Large intestine (tissue), 3 donors: ENCODE results near the gene EMILIN2. TPM values are rescaled to one million over a fixed set of nuclear protein-coding genes. Genes with fewer than 3 reads are reported as not detected.

ENCODE experiments used
- DNase-seq, 2 donors: peaks; one replicate each; pipeline versions ENCODE4 v3.0.0 to v3.0.0-alpha.2; 2013
- H3K27ac ChIP-seq: one replicate; pipeline ENCODE4 v1.5.1; 2013; ENCODE audit warnings: low read length
- H3K27me3 ChIP-seq: 2 replicates; pipeline ENCODE4 v1.6.1; 2013; ENCODE audit warnings: low read length; ENCODE audit not compliant: control insufficient read depth, insufficient read depth
- H3K36me3 ChIP-seq: 2 replicates; pipeline ENCODE4 v1.6.1; 2013; ENCODE audit warnings: low read length; ENCODE audit not compliant: control insufficient read depth, insufficient read depth
- H3K4me1 ChIP-seq: one replicate; pipeline ENCODE4 v1.6.1; 2013; ENCODE audit warnings: low read length; ENCODE audit not compliant: control insufficient read depth, insufficient read depth
- H3K4me3 ChIP-seq: one replicate; pipeline ENCODE4 v1.5.1; 2013; ENCODE audit warnings: low read length
- H3K9me3 ChIP-seq: one replicate; pipeline ENCODE4 v1.6.1; 2013; ENCODE audit warnings: mild to moderate bottlenecking, low read depth, low read length, moderate library complexity; ENCODE audit not compliant: control insufficient read depth
- WGBS: methylation state at CpG from one replicate; pipeline ENCODE4 v1.1.5; 2013; ENCODE audit warnings: low lambda C conversion rate; ENCODE audit not compliant: insufficient coverage; 5-methylcytosine and 5-hydroxymethylcytosine counted together
- polyA plus RNA-seq: library from polyadenylated mRNA; unstranded; fragments of 120-200 nt; gene quantifications from one replicate; pipeline ENCODE4 v1.2.1, GENCODE V29; 2013

EMILIN2 gene
- polyA plus RNA-seq, 1 donor, result 30.4 TPM

GRCh38 chr18:2897448-2898185 lies 50.8 kb downstream of the EMILIN2 start:
- H3K27ac ChIP-seq, result no peak overlapping the region

DNA sequence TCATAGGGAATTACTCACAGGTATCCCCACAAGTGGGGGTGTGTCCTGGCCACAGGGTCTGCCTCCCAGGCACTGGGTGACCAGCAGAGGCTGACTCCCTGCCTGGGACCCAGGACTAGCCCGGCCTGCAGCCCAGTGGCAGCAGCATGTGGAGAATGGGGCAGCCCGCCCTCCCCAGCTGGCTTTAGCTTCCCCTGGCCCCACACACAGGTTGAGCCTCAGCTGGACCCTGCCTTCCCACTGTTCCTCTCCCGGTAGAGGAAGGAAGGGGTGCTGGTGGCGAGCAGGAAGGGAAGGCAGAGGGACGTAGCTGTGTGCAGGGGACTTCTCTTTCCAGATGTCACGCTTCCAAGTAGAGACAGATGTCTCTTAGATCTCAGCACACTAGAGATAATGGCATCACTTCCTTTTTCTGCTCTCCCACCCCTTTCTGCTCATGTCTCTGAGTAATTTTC lies 51.4 kb downstream of the EMILIN2 start:
- H3K36me3 ChIP-seq, result no peaks in the 10 kb centered on the region
- no peaks in the 10 kb centered on the region for H3K9me3 ChIP-seq
- no peak for DNase-seq

More at GRCh38 chr18:2897448-2898185, 50.8 kb downstream of the EMILIN2 start:
- H3K36me3 ChIP-seq, result no peaks in the 10 kb centered on the region
- DNase-seq, result no peak
- no peaks in the 10 kb centered on the region for H3K27me3 ChIP-seq
- H3K9me3 ChIP-seq, result no peaks in the 10 kb centered on the region
- H3K4me1 ChIP-seq, result peaks cover 2% of the 10 kb centered on the region
- H3K4me3 ChIP-seq, result no peak overlapping the region
- WGBS, result 80% methylated on average over 1 of the region's 12 CpGs

DNA sequence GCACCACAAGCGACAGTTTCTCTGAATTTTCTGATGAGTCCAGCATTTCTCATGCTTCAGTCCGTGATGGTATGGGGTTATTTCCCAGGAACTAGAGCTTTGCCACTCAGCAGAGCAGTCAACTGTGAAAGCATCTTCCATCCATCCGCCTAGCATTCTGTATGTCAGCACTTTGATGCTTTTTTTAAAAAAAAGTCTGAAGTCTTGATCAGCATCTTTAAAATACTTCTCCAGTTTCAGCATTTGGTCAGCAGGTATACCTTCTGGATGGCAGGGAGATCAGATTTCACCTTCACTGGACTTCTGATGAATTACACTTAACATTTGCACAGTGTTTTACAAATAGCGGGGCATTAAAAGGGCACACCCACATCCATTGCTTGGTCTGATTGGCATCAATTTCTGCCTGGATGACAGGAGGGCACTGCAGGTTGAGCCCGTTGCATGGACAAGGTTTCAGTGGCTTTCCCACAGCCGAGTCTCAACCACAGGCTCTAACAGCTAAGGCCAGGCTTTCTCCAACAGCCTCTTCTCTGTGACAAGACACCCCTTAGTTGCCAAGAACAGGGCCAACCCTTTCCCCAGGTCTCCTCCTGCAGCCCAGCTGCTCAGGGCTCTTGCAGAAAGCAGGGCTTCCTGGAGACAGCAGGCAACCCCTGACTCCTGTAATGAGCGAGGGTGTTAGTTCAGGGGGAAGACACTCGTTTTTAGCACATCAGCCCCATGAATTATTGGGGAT lies 54.0 kb downstream of the EMILIN2 start:
- no peak for DNase-seq
- Histone ChIP-seq H3K36me3 (no peaks in the 10 kb centered on the region), H3K27me3 (no peaks in the 10 kb centered on the region), H3K4me1 (no peaks in the 10 kb centered on the region), H3K4me3 (no peak overlapping the region), H3K27ac (no peak overlapping the region), H3K9me3 (no peaks in the 10 kb centered on the region)
- 100% methylated on average over 1 of the region's 8 CpGs for WGBS

More for the DNA sequence above, 51.4 kb downstream of the EMILIN2 start:
- Histone ChIP-seq H3K27ac (no peak overlapping the region), H3K4me3 (no peak overlapping the region), H3K4me1 (peaks cover 2% of the 10 kb centered on the region), H3K27me3 (no peaks in the 10 kb centered on the region)
- no CpG with 5 or more reads among the region's 6 CpGs for WGBS

GRCh38 chr18:2901423-2901985 lies 54.7 kb downstream of the EMILIN2 start:
- Histone ChIP-seq H3K4me1 (no peaks in the 10 kb centered on the region), H3K36me3 (no peaks in the 10 kb centered on the region), H3K27ac (no peak overlapping the region), H3K9me3 (no peaks in the 10 kb centered on the region), H3K27me3 (no peaks in the 10 kb centered on the region), H3K4me3 (no peak overlapping the region)
- no peak for DNase-seq
- no CpG with 5 or more reads among the region's 14 CpGs for WGBS

- Histone ChIP-seq H3K27ac (no peak overlapping the region), H3K27me3 (no peaks in the 10 kb centered on the region), H3K9me3 (no peaks in the 10 kb centered on the region), H3K36me3 (no peaks in the 10 kb centered on the region), H3K4me1 (peaks cover 4% of the 10 kb centered on the region), H3K4me3 (no peak overlapping the region)
- 88% methylated on average over 4 of the region's 7 CpGs for WGBS
- no peak for DNase-seq
Observed at GRCh38 chr18:2902327-2902726, 55.5 kb downstream of the EMILIN2 start.

DNA sequence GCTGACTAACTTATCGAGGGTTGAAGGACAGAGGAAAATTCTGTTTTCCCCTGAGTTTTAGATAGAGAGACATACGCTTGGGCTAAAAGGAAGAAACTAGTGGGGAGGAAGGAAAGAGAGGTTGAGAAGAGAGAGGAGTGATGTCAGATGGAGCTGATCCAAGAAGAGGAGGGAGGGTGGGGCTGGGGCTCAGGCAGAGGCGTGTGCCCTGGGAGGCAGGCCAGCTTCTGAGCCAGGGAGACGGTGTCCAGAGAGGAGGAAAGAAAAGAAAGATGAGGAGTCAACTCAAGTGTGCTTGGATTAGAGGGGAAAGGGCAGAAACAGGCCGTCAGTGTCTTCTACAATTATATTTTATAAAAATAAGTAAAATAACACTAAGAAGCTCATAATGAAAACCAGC lies 56.2 kb downstream of the EMILIN2 start:
- Histone ChIP-seq H3K9me3 (no peaks in the 10 kb centered on the region), H3K27ac (no peak overlapping the region), H3K4me3 (no peak overlapping the region), H3K36me3 (peaks cover 2% of the 10 kb centered on the region), H3K4me1 (peaks cover 7% of the 10 kb centered on the region), H3K27me3 (no peaks in the 10 kb centered on the region)
- WGBS, result 75% methylated on average over 2 of the region's 5 CpGs
- DNase-seq, result no peak

DNA sequence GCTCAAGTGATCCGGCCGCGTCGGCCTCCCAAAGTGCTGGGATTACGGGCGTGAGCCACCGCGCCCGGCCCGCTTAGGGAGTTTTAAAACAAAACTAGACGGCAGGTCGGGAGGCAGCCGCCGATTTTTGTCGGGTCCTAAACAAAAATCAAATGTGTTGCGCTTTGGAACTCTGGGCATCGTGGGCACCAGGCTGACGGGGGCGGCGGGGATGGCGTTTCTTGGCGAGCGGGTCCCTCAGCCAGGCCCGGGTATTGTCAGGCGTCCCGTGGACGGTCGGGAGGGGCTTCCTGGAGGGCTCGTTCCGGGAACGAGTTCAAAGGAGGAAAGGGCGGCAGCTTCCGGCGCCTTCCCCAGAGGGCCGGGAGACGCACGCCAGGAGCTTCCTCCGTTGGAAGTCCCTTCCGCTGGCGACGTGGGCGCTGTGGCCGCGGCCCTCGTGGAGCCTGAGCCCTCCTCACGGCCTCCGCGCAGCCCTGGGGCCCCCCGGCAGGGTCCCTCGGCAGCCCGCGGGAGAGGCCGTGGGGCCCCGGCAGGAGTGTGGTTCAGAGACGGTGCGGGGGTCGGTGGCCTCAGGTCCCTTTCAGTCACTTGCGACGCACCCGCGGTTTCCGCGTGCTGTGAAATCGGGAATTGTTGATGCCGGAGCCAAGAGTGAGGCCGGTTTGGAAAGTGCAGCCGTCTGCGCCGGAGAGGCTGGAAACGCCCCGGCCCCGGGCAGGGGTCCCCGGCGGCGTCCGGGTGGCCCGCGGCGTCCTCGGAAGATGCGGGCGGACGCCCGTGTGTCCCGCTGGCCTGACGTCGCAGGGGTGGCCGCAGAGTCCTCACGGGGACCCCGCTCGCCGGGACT lies 59.3 kb downstream of the EMILIN2 start:
- peak; percentile 62 to 82 for DNase-seq
- H3K9me3 ChIP-seq, result no peaks in the 10 kb centered on the region
- WGBS, result no CpG with 5 or more reads among the region's 92 CpGs

GRCh38 chr18:2906704-2907549 lies 60.1 kb downstream of the EMILIN2 start:
- Histone ChIP-seq H3K36me3 (peaks cover 41% of the 10 kb centered on the region), H3K9me3 (no peaks in the 10 kb centered on the region), H3K27ac (peak overlapping the region; percentile 56), H3K27me3 (no peaks in the 10 kb centered on the region), H3K4me1 (peaks cover 9% of the 10 kb centered on the region), H3K4me3 (peak overlapping the region; percentile 68)
- no CpG with 5 or more reads among the region's 73 CpGs for WGBS
- DNase-seq, result peak; percentile 40 to 74

More for the DNA sequence above, 59.3 kb downstream of the EMILIN2 start:
- H3K27me3 ChIP-seq, result no peaks in the 10 kb centered on the region
- H3K27ac ChIP-seq, result peak overlapping the region; percentile 56
- peaks cover 33% of the 10 kb centered on the region for H3K36me3 ChIP-seq
- peaks cover 9% of the 10 kb centered on the region for H3K4me1 ChIP-seq
- H3K4me3 ChIP-seq, result peak overlapping the region; percentile 68

- DNase-seq, result no peak
- peak overlapping the region; percentile 44 for H3K27ac ChIP-seq
Observed at GRCh38 chr18:2907550-2908135, 60.8 kb downstream of the EMILIN2 start.

More at GRCh38 chr18:2907550-2908135, 60.8 kb downstream of the EMILIN2 start:
- H3K4me1 ChIP-seq, result peaks cover 9% of the 10 kb centered on the region
- no peaks in the 10 kb centered on the region for H3K9me3 ChIP-seq
- WGBS, result 83% methylated on average over 1 of the region's 5 CpGs
- peak overlapping the region; percentile 57 for H3K4me3 ChIP-seq
- H3K36me3 ChIP-seq, result peaks cover 45% of the 10 kb centered on the region
- H3K27me3 ChIP-seq, result no peaks in the 10 kb centered on the region
